SK-N-SH (cell line): Measurements from ENCODE around the gene BCR. TPM values are rescaled to one million over a fixed set of nuclear protein-coding genes. Genes with fewer than 3 reads are reported as not detected.

ENCODE experiments used
- CTCF ChIA-PET: fragments of 300-600, 350-600 bp; formaldehyde crosslinking; extraction: SDS; loops from one replicate; lab custom pipeline; 2021; lab: Yijun Ruan, JAX
- POLR2A ChIA-PET: fragments of 350-600 bp; sonication (Branson Sonifier 250); formaldehyde crosslinking; extraction: SDS; loops from one replicate; lab custom pipeline; 2020; ENCODE audit warnings: antibody characterized with exemption, inconsistent platforms; lab: Yijun Ruan, JAX
- DNase-seq: peaks from one replicate; pipeline ENCODE4 v3.0.0; 2012
- H2AFZ ChIP-seq: fragments of 200-600 bp; sonication (generic); 2 replicates; pipeline ENCODE4 v1.8.1; 2016; ENCODE audit warnings: antibody characterized with exemption, mild to moderate bottlenecking, low read depth
- H3F3A ChIP-seq: fragments of 200-600 bp; sonication (generic); replicated peaks from 2 replicates; pipeline ENCODE3; 2016; ENCODE audit warnings: antibody characterized with exemption, mild to moderate bottlenecking; ENCODE audit not compliant: insufficient read depth
- H3K27ac ChIP-seq, 2 experiments: fragments of 200-500 bp in 1 of 2; fragments of 200-600 bp in 1 of 2; sonication (Bioruptor generic) in 1 of 2; sonication (generic), shearing (Covaris generic) in 1 of 2; 2 replicates each; pipeline versions ENCODE4 v1.5.1 to v1.6.1; 2014 to 2016; ENCODE audit warnings: low read depth in 2 of 2, inconsistent platforms in 1 of 2, low read length in 1 of 2, mild to moderate bottlenecking in 1 of 2, mixed read lengths in 1 of 2
- H3K27me3 ChIP-seq: fragments of 200-600 bp; sonication (generic), shearing (Covaris generic); 2 replicates; pipeline ENCODE4 v1.6.1; 2016; ENCODE audit warnings: mixed run types; ENCODE audit not compliant: insufficient read depth
- H3K36me3 ChIP-seq, 2 experiments: fragments of 200-500 bp in 1 of 2; fragments of 200-600 bp in 1 of 2; sonication (Bioruptor generic) in 1 of 2; sonication (generic) in 1 of 2; replicated peaks in 1 of 2; 2 replicates each; pipeline versions ENCODE3 to v1.5.1; 2014 to 2016; ENCODE audit warnings: low read length in 1 of 2, mild to moderate bottlenecking in 1 of 2; ENCODE audit not compliant: insufficient read depth in 2 of 2, control insufficient read depth in 1 of 2
- H3K4me1 ChIP-seq, 2 experiments: fragments of 200-500 bp in 1 of 2; fragments of 200-600 bp in 1 of 2; sonication (Bioruptor generic) in 1 of 2; sonication (generic), shearing (Covaris generic) in 1 of 2; 2 replicates each; pipeline versions ENCODE4 v1.5.1 to v1.6.1; 2014 to 2016; ENCODE audit warnings: low read depth in 1 of 2, low read length in 1 of 2, mixed run types in 1 of 2; ENCODE audit not compliant: insufficient read depth in 2 of 2, control insufficient read depth in 1 of 2
- H3K4me2 ChIP-seq: fragments of 200-600 bp; sonication (generic), shearing (Covaris generic); 2 replicates; pipeline ENCODE4 v1.6.1; 2017; ENCODE audit warnings: mixed run types
- H3K4me3 ChIP-seq, 2 experiments: fragments of 200-500 bp in 1 of 2; fragments of 200-600 bp in 1 of 2; sonication (Bioruptor generic) in 1 of 2; sonication (generic), shearing (Covaris generic) in 1 of 2; 2 replicates each; pipeline versions ENCODE4 v1.5.1 to v1.8.1; 2014 to 2016; ENCODE audit warnings: low read depth in 2 of 2, inconsistent platforms in 1 of 2, low read length in 1 of 2, mild to moderate bottlenecking in 1 of 2, mixed read lengths in 1 of 2, moderate library complexity in 1 of 2
- H3K79me2 ChIP-seq: fragments of 200-600 bp; sonication (generic); 2 replicates; pipeline ENCODE4 v1.8.1; 2017; ENCODE audit warnings: mild to moderate bottlenecking; ENCODE audit not compliant: insufficient read depth
- H3K9ac ChIP-seq: fragments of 200-600 bp; sonication (generic); 2 replicates; pipeline ENCODE4 v1.6.1; 2017; ENCODE audit warnings: mixed run types
- H3K9me2 ChIP-seq: fragments of 200-600 bp; sonication (generic); 2 replicates; pipeline ENCODE4 v1.6.1; 2017; ENCODE audit warnings: mixed run types
- H3K9me3 ChIP-seq: fragments of 200-600 bp; sonication (generic); 2 replicates; pipeline ENCODE4 v1.6.1; 2017; ENCODE audit warnings: mixed run types, mild to moderate bottlenecking, moderate library complexity
- H4K20me1 ChIP-seq: fragments of 200-600 bp; sonication (generic); 2 replicates; pipeline ENCODE4 v1.6.1; 2017; ENCODE audit warnings: mild to moderate bottlenecking, mixed run types; ENCODE audit not compliant: insufficient read depth
- CHD2 ChIP-seq: fragments of 150-350 bp; IDR thresholded peaks from 2 replicates; pipeline ENCODE4 v1.6.1; 2018; ENCODE audit warnings: low read length; ENCODE audit not compliant: partially characterized antibody
- ELF1 ChIP-seq: IDR thresholded peaks from 2 replicates; pipeline ENCODE4 v1.4.0; 2012
- NFIC ChIP-seq: IDR thresholded peaks from 2 replicates; pipeline ENCODE4 v1.4.0; 2012; ENCODE audit warnings: borderline replicate concordance
- POLR2AphosphoS5 ChIP-seq: IDR thresholded peaks from 2 replicates; pipeline ENCODE4 v1.6.1; 2012; ENCODE audit warnings: low read depth, low read length
- RFX5 ChIP-seq: IDR thresholded peaks from 2 replicates; pipeline ENCODE4 v1.6.1; 2012; ENCODE audit warnings: mild to moderate bottlenecking, improper control_type of control experiment, low read length
- RXRA ChIP-seq: IDR thresholded peaks from 2 replicates; pipeline ENCODE4 v1.4.0; 2012; ENCODE audit warnings: low read depth, mild to moderate bottlenecking, borderline replicate concordance
- SIN3A ChIP-seq: IDR thresholded peaks from 2 replicates; pipeline ENCODE4 v1.6.1; 2012; ENCODE audit warnings: low read depth, mild to moderate bottlenecking, low read length, moderate library complexity, borderline replicate concordance
- SMC3 ChIP-seq: IDR thresholded peaks from 2 replicates; pipeline ENCODE4 v1.6.1; 2012; ENCODE audit warnings: low read depth, low read length, improper control_type of control experiment
- WGBS: methylation state at CpG from one replicate; pipeline ENCODE4 v1.1.6; 2017; ENCODE audit warnings: low lambda C conversion rate; 5-methylcytosine and 5-hydroxymethylcytosine counted together
- polyA plus RNA-seq, 3 experiments: library from polyadenylated mRNA; depleted of rRNA; stranded (reverse); fragments of >200 nt; gene quantifications; 2 replicates each; pipeline ENCODE4 v1.2.3, GENCODE V29; 2012
- TF ChIP-seq, protein P1 (sequence below): IDR thresholded peaks from 2 replicates; pipeline ENCODE4 v1.4.0; 2012; ENCODE audit warnings: low read depth, borderline replicate concordance
- TF ChIP-seq, protein P2 (sequence below): IDR thresholded peaks from 2 replicates; pipeline ENCODE4; 2012
- TF ChIP-seq, protein P3 (sequence below): fragments of 150-350 bp; IDR thresholded peaks from 2 replicates; pipeline ENCODE4 v1.6.1; 2016; ENCODE audit warnings: mild to moderate bottlenecking, low read depth, low read length
- TF ChIP-seq, protein P4 (sequence below): fragments of 200-600 bp; sonication (generic); IDR thresholded peaks from 2 replicates; pipeline ENCODE4 v1.6.1; 2017; ENCODE audit warnings: antibody characterized with exemption, mild to moderate bottlenecking, moderate library complexity
- TF ChIP-seq, protein P5 (sequence below): IDR thresholded peaks from 2 replicates; pipeline ENCODE4 v1.4.0; 2012; ENCODE audit warnings: low read depth, borderline replicate concordance

Gene BCR
- polyA plus RNA-seq, 1 of the 3 experiments (the other 2 are of a cell fraction) = 50.9 TPM

DNA sequence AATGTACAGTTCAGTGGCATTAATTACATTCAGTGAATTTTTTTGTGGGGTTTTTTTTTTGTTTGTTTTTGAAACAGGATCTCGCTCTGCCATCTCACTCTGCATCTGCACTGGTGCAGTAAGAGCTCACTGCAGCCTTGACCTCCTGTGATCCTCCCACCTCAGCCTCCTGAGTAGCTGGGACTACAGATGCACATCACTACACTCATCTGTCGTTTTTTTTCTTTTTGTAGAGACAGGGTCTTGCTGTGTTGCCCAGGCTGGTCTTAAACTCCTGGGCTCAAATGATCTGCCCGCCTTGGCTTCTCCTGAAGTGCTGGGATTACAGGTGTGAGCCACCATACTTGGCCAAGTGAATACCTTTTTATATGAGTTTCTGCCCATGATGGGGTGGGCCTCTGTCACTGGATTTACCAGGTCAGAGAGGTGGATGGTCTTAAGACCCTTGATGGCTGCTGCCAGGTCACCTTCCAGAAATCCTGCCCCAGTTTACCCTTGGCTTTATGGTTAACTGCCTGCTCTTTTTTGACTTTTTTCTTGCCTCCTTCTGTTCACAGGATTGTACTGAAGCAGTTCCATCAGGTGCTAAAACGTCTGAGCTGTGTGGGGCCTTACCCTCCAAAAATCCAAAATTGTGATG, 22.6 kb downstream of the BCR start:
- no peak overlapping the region for H3K4me2 ChIP-seq
- H4K20me1 ChIP-seq = peaks cover 37% of the 10 kb centered on the region
- no peaks in the 10 kb centered on the region for H3K27me3 ChIP-seq
- no peak overlapping the region for H3K9ac ChIP-seq
- peaks cover 52% of the 10 kb centered on the region for H3K79me2 ChIP-seq
- no peaks in the 10 kb centered on the region for H3K9me2 ChIP-seq
- ChIA-PET POLR2A (no interaction called here), CTCF (interaction anchor here (0.7 to 1.8 kb wide), 3 partner anchors 24 to 88 kb away, joined by 3 to 10 read pairs (median 6); no protein-coding TSS in a partner anchor)
- DNase-seq = no peak
- TF ChIP-seq, protein P1, sequence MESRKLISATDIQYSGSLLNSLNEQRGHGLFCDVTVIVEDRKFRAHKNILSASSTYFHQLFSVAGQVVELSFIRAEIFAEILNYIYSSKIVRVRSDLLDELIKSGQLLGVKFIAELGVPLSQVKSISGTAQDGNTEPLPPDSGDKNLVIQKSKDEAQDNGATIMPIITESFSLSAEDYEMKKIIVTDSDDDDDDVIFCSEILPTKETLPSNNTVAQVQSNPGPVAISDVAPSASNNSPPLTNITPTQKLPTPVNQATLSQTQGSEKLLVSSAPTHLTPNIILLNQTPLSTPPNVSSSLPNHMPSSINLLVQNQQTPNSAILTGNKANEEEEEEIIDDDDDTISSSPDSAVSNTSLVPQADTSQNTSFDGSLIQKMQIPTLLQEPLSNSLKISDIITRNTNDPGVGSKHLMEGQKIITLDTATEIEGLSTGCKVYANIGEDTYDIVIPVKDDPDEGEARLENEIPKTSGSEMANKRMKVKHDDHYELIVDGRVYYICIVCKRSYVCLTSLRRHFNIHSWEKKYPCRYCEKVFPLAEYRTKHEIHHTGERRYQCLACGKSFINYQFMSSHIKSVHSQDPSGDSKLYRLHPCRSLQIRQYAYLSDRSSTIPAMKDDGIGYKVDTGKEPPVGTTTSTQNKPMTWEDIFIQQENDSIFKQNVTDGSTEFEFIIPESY = no peak
- TF ChIP-seq RFX5 (no peak), POLR2AphosphoS5 (no peak), NFIC (no peak), SIN3A (no peak), RXRA (no peak), ELF1 (no peak), CHD2 (no peak), SMC3 (no peak)
- TF ChIP-seq, protein P2, sequence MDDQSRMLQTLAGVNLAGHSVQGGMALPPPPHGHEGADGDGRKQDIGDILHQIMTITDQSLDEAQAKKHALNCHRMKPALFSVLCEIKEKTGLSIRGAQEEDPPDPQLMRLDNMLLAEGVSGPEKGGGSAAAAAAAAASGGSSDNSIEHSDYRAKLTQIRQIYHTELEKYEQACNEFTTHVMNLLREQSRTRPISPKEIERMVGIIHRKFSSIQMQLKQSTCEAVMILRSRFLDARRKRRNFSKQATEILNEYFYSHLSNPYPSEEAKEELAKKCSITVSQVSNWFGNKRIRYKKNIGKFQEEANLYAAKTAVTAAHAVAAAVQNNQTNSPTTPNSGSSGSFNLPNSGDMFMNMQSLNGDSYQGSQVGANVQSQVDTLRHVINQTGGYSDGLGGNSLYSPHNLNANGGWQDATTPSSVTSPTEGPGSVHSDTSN = no peak
- TF ChIP-seq, protein P3, sequence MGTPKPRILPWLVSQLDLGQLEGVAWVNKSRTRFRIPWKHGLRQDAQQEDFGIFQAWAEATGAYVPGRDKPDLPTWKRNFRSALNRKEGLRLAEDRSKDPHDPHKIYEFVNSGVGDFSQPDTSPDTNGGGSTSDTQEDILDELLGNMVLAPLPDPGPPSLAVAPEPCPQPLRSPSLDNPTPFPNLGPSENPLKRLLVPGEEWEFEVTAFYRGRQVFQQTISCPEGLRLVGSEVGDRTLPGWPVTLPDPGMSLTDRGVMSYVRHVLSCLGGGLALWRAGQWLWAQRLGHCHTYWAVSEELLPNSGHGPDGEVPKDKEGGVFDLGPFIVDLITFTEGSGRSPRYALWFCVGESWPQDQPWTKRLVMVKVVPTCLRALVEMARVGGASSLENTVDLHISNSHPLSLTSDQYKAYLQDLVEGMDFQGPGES = no peak
- TF ChIP-seq, protein P4, sequence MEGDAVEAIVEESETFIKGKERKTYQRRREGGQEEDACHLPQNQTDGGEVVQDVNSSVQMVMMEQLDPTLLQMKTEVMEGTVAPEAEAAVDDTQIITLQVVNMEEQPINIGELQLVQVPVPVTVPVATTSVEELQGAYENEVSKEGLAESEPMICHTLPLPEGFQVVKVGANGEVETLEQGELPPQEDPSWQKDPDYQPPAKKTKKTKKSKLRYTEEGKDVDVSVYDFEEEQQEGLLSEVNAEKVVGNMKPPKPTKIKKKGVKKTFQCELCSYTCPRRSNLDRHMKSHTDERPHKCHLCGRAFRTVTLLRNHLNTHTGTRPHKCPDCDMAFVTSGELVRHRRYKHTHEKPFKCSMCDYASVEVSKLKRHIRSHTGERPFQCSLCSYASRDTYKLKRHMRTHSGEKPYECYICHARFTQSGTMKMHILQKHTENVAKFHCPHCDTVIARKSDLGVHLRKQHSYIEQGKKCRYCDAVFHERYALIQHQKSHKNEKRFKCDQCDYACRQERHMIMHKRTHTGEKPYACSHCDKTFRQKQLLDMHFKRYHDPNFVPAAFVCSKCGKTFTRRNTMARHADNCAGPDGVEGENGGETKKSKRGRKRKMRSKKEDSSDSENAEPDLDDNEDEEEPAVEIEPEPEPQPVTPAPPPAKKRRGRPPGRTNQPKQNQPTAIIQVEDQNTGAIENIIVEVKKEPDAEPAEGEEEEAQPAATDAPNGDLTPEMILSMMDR = no peak
- TF ChIP-seq, protein P5, sequence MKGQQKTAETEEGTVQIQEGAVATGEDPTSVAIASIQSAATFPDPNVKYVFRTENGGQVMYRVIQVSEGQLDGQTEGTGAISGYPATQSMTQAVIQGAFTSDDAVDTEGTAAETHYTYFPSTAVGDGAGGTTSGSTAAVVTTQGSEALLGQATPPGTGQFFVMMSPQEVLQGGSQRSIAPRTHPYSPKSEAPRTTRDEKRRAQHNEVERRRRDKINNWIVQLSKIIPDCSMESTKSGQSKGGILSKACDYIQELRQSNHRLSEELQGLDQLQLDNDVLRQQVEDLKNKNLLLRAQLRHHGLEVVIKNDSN = no peak
- H3F3A ChIP-seq = no peaks in the 10 kb centered on the region
- H3K4me3 ChIP-seq = no peak overlapping the region
- H3K4me1 ChIP-seq = peaks cover 0 to 31% of the 10 kb centered on the region in 2 experiments; a peak in 1 of 4 replicates
- WGBS = 91% methylated on average over 4 of the region's 4 CpGs
- H2AFZ ChIP-seq = no peak overlapping the region
- H3K36me3 ChIP-seq = no peaks in the 10 kb centered on the region
- peak overlapping the region in 1 of 2 experiments; percentile 90; a peak in 1 of 4 replicates for H3K27ac ChIP-seq
- H3K9me3 ChIP-seq = no peaks in the 10 kb centered on the region
